SK-N-SH (cell line): ENCODE results near the gene HS3ST5. TPM values are rescaled to one million over a fixed set of nuclear protein-coding genes. Genes with fewer than 3 reads are reported as not detected.

Source experiments
- CTCF ChIA-PET: fragments of 300-600, 350-600 bp; formaldehyde crosslinking; extraction: SDS; loops from one replicate; lab custom pipeline; 2021; lab: Yijun Ruan, JAX
- POLR2A ChIA-PET: fragments of 350-600 bp; sonication (Branson Sonifier 250); formaldehyde crosslinking; extraction: SDS; loops from one replicate; lab custom pipeline; 2020; ENCODE audit warnings: antibody characterized with exemption, inconsistent platforms; lab: Yijun Ruan, JAX
- DNase-seq: peaks from one replicate; pipeline ENCODE4 v3.0.0; 2012
- H2AFZ ChIP-seq: fragments of 200-600 bp; sonication (generic); 2 replicates; pipeline ENCODE4 v1.8.1; 2016; ENCODE audit warnings: antibody characterized with exemption, mild to moderate bottlenecking, low read depth
- H3F3A ChIP-seq: fragments of 200-600 bp; sonication (generic); replicated peaks from 2 replicates; pipeline ENCODE3; 2016; ENCODE audit warnings: antibody characterized with exemption, mild to moderate bottlenecking; ENCODE audit not compliant: insufficient read depth
- H3K27ac ChIP-seq, 2 experiments: fragments of 200-500 bp in 1 of 2; fragments of 200-600 bp in 1 of 2; sonication (Bioruptor generic) in 1 of 2; sonication (generic), shearing (Covaris generic) in 1 of 2; 2 replicates each; pipeline versions ENCODE4 v1.5.1 to v1.6.1; 2014 to 2016; ENCODE audit warnings: low read depth in 2 of 2, inconsistent platforms in 1 of 2, low read length in 1 of 2, mild to moderate bottlenecking in 1 of 2, mixed read lengths in 1 of 2
- H3K27me3 ChIP-seq: fragments of 200-600 bp; sonication (generic), shearing (Covaris generic); 2 replicates; pipeline ENCODE4 v1.6.1; 2016; ENCODE audit warnings: mixed run types; ENCODE audit not compliant: insufficient read depth
- H3K36me3 ChIP-seq, 2 experiments: fragments of 200-500 bp in 1 of 2; fragments of 200-600 bp in 1 of 2; sonication (Bioruptor generic) in 1 of 2; sonication (generic) in 1 of 2; replicated peaks in 1 of 2; 2 replicates each; pipeline versions ENCODE3 to v1.5.1; 2014 to 2016; ENCODE audit warnings: low read length in 1 of 2, mild to moderate bottlenecking in 1 of 2; ENCODE audit not compliant: insufficient read depth in 2 of 2, control insufficient read depth in 1 of 2
- H3K4me1 ChIP-seq, 2 experiments: fragments of 200-500 bp in 1 of 2; fragments of 200-600 bp in 1 of 2; sonication (Bioruptor generic) in 1 of 2; sonication (generic), shearing (Covaris generic) in 1 of 2; 2 replicates each; pipeline versions ENCODE4 v1.5.1 to v1.6.1; 2014 to 2016; ENCODE audit warnings: low read depth in 1 of 2, low read length in 1 of 2, mixed run types in 1 of 2; ENCODE audit not compliant: insufficient read depth in 2 of 2, control insufficient read depth in 1 of 2
- H3K4me2 ChIP-seq: fragments of 200-600 bp; sonication (generic), shearing (Covaris generic); 2 replicates; pipeline ENCODE4 v1.6.1; 2017; ENCODE audit warnings: mixed run types
- H3K4me3 ChIP-seq, 2 experiments: fragments of 200-500 bp in 1 of 2; fragments of 200-600 bp in 1 of 2; sonication (Bioruptor generic) in 1 of 2; sonication (generic), shearing (Covaris generic) in 1 of 2; 2 replicates each; pipeline versions ENCODE4 v1.5.1 to v1.8.1; 2014 to 2016; ENCODE audit warnings: low read depth in 2 of 2, inconsistent platforms in 1 of 2, low read length in 1 of 2, mild to moderate bottlenecking in 1 of 2, mixed read lengths in 1 of 2, moderate library complexity in 1 of 2
- H3K79me2 ChIP-seq: fragments of 200-600 bp; sonication (generic); 2 replicates; pipeline ENCODE4 v1.8.1; 2017; ENCODE audit warnings: mild to moderate bottlenecking; ENCODE audit not compliant: insufficient read depth
- H3K9ac ChIP-seq: fragments of 200-600 bp; sonication (generic); 2 replicates; pipeline ENCODE4 v1.6.1; 2017; ENCODE audit warnings: mixed run types
- H3K9me2 ChIP-seq: fragments of 200-600 bp; sonication (generic); 2 replicates; pipeline ENCODE4 v1.6.1; 2017; ENCODE audit warnings: mixed run types
- H3K9me3 ChIP-seq: fragments of 200-600 bp; sonication (generic); 2 replicates; pipeline ENCODE4 v1.6.1; 2017; ENCODE audit warnings: mixed run types, mild to moderate bottlenecking, moderate library complexity
- H4K20me1 ChIP-seq: fragments of 200-600 bp; sonication (generic); 2 replicates; pipeline ENCODE4 v1.6.1; 2017; ENCODE audit warnings: mild to moderate bottlenecking, mixed run types; ENCODE audit not compliant: insufficient read depth
- CTCF ChIP-seq: fragments of 200-600 bp; sonication (generic); IDR thresholded peaks from 2 replicates; pipeline ENCODE4 v1.6.1; 2017; ENCODE audit warnings: antibody characterized with exemption, mild to moderate bottlenecking, moderate library complexity
- EP300 ChIP-seq, 2 experiments: IDR thresholded peaks; 2 replicates each; pipeline versions ENCODE4 v1.4.0 to v1.6.1; 2012; ENCODE audit warnings: borderline replicate concordance in 1 of 2, low read depth in 1 of 2, low read length in 1 of 2
- EZH2phosphoT487 ChIP-seq: fragments of 200-600 bp; sonication (generic); IDR thresholded peaks from 2 replicates; pipeline ENCODE4 v1.6.1; 2017; ENCODE audit warnings: low read depth, mixed run types, mild to moderate bottlenecking, antibody characterized with exemption, moderate library complexity, borderline replicate concordance
- FOXM1 ChIP-seq: IDR thresholded peaks from 2 replicates; pipeline ENCODE4 v1.4.0; 2012; ENCODE audit warnings: low read depth, mild to moderate bottlenecking
- GABPA ChIP-seq: IDR thresholded peaks from 2 replicates; pipeline ENCODE4 v1.4.0; 2012; ENCODE audit warnings: low read depth, mild to moderate bottlenecking
- IRF3 ChIP-seq: fragments of 150-350 bp; IDR thresholded peaks from 2 replicates; pipeline ENCODE4 v1.6.1; 2016; ENCODE audit warnings: mild to moderate bottlenecking, low read depth, low read length
- JUND ChIP-seq: IDR thresholded peaks from 2 replicates; pipeline ENCODE4 v1.4.0; 2012
- MXI1 ChIP-seq: IDR thresholded peaks from 2 replicates; pipeline ENCODE4 v1.6.1; 2012; ENCODE audit warnings: mild to moderate bottlenecking, low read depth, low read length, improper control_type of control experiment
- NRF1 ChIP-seq: IDR thresholded peaks from 2 replicates; pipeline ENCODE4 v1.6.1; 2012; ENCODE audit warnings: low read depth, mild to moderate bottlenecking, low read length
- POLR2AphosphoS5 ChIP-seq: IDR thresholded peaks from 2 replicates; pipeline ENCODE4 v1.6.1; 2012; ENCODE audit warnings: low read depth, low read length
- RAD21 ChIP-seq: IDR thresholded peaks from 2 replicates; pipeline ENCODE4 v1.6.1; 2012; ENCODE audit warnings: mild to moderate bottlenecking, low read length
- REST ChIP-seq: IDR thresholded peaks from 2 replicates; pipeline ENCODE4 v1.6.1; 2012; ENCODE audit warnings: mild to moderate bottlenecking, low read depth, low read length, moderate library complexity
- RXRA ChIP-seq: IDR thresholded peaks from 2 replicates; pipeline ENCODE4 v1.4.0; 2012; ENCODE audit warnings: low read depth, mild to moderate bottlenecking, borderline replicate concordance
- TAF1 ChIP-seq: IDR thresholded peaks from 2 replicates; pipeline ENCODE4 v1.6.1; 2012; ENCODE audit warnings: low read depth, mild to moderate bottlenecking, low read length, moderate library complexity, borderline replicate concordance
- TCF12 ChIP-seq: IDR thresholded peaks from 2 replicates; pipeline ENCODE4 v1.4.0; 2012
- USF1 ChIP-seq: IDR thresholded peaks from 2 replicates; pipeline ENCODE4 v1.4.0; 2012; ENCODE audit warnings: low read depth, borderline replicate concordance
- WGBS: methylation state at CpG from one replicate; pipeline ENCODE4 v1.1.6; 2017; ENCODE audit warnings: low lambda C conversion rate; 5-methylcytosine and 5-hydroxymethylcytosine counted together
- polyA plus RNA-seq, 3 experiments: library from polyadenylated mRNA; depleted of rRNA; stranded (reverse); fragments of >200 nt; gene quantifications; 2 replicates each; pipeline ENCODE4 v1.2.3, GENCODE V29; 2012

Gene HS3ST5
- polyA plus RNA-seq, 1 of the 3 experiments (the other 2 are of a cell fraction): 0.02 TPM

- Histone ChIP-seq H4K20me1 (no peaks in the 10 kb centered on the region), H3K4me2 (no peak overlapping the region), H3K9me3 (no peaks in the 10 kb centered on the region), H3K4me3 (no peak overlapping the region), H2AFZ (no peak overlapping the region), H3K27ac (no peak overlapping the region), H3K9me2 (no peaks in the 10 kb centered on the region), H3K4me1 (no peaks in the 10 kb centered on the region; a peak in 1 of 4 replicates), H3K36me3 (no peaks in the 10 kb centered on the region), H3K27me3 (no peaks in the 10 kb centered on the region), H3F3A (no peaks in the 10 kb centered on the region), H3K9ac (no peak overlapping the region), H3K79me2 (no peaks in the 10 kb centered on the region)
- ChIA-PET POLR2A (no interaction called here), CTCF (interaction anchor here (0.6 kb wide), 1 partner anchor 9 kb away, joined by 4 read pairs; no protein-coding TSS in a partner anchor)
- no peak for TF ChIP-seq POLR2AphosphoS5
- TF ChIP-seq REST: no peak
- no peak for TF ChIP-seq RXRA
- TF ChIP-seq CTCF: no peak
- TF ChIP-seq MXI1: no peak
- no peak for TF ChIP-seq TAF1
- no peak for TF ChIP-seq RAD21
- no peak for TF ChIP-seq EP300 (IDR thresholded peaks at IDR 0.05; ENCODE audit: borderline replicate concordance in 1 of 2, low read depth in 1 of 2, low read length in 1 of 2)
- TF ChIP-seq NRF1: no peak
- no peak for TF ChIP-seq JUND
- no peak for TF ChIP-seq GABPA
- TF ChIP-seq EZH2phosphoT487: no peak
- no peak for TF ChIP-seq USF1
- no peak for TF ChIP-seq IRF3
- TF ChIP-seq TCF12: no peak
- TF ChIP-seq FOXM1: no peak
- 51% methylated on average over 4 of the region's 4 CpGs for WGBS
- DNase-seq: no peak
Measured at GRCh38 chr6:114171473-114171872, 171.3 kb downstream of the HS3ST5 start.
